ENCODE measurements around the gene AFF1.

Gene AFF1

GRCh38 chr4:87038837-87039615 lies 104.2 kb downstream of the AFF1 start:
- no peak for DNase-seq

DNA sequence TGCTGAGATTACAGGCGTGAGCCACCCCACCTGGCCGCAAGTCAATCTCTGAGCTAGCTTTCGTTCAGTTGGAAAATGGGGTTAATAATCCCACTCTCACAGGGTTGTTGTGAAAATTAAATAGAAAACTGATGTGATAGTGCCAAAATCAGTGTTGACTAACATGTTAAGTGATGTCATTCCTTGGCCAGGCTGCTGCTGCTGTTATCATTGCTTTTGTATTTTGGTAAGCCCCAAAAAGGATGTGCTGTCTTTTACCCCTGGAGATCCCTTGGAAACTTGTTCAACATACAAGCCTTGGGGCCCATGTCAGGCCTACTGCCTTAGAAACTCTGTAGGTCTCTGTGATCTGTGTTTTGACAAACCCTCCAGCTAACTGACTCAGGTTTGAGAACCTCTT lies 106.3 kb downstream of the AFF1 start:
- no peak for DNase-seq

- no peak for DNase-seq
These were observed 107.4 kb downstream of the AFF1 start for GRCh38 chr4:87042221-87042620.

- DNase-seq = no peak
These were observed 108.4 kb downstream of the AFF1 start for GRCh38 chr4:87042986-87043820.

DNA sequence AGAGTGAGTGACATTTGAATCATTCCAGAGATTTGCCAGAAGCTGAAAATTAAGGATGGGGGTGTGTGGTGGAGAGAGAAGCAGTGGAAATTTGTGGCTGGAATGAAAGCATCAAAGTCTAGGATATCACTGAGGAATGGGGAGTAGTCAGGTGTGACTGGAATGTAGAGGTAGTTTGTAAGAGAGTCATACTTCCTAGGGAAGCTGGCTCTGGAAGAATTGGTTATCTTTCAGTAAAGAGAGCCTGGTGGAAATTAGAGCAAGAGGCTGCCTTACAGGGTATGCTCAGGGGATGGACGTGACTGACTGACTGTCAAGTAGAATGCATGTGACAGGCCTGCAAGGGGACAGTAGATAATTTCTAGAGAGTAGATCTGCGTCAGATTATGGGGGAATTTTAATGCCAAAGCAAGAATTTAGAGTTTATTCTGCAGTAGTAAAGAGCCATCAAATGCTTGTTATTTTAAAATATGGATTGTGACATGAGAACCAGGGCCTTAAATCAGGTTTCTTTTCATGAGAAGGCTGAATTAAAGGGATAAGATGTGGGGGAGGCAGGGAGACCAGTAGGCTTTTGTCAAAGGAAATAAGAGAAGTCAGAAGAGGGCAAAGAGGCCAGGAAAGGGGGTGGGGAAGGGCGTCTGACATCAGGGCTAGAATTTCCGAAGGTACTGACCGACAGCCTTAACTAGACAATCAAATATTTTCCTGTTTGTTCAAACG lies 109.9 kb downstream of the AFF1 start:
- DNase-seq = no peak

DNA sequence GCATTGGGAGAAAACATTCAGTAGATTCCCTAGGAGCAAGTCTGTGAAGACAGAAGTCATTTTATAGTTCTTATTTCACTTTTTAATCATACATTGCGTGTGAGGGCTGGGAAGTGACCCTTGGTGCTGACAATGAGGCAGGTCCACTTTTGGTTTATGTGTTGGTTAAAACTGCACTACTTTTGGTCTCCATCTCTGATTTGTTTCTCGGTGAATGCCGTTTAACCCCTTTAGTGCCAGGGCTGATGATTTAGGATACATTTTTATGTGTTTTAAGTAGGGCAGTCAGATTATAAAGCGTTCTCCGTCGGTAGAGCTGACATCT lies 110.4 kb downstream of the AFF1 start:
- DNase-seq = no peak

- no peak for DNase-seq
These were observed 110.8 kb downstream of the AFF1 start for GRCh38 chr4:87045659-87046058.

DNA sequence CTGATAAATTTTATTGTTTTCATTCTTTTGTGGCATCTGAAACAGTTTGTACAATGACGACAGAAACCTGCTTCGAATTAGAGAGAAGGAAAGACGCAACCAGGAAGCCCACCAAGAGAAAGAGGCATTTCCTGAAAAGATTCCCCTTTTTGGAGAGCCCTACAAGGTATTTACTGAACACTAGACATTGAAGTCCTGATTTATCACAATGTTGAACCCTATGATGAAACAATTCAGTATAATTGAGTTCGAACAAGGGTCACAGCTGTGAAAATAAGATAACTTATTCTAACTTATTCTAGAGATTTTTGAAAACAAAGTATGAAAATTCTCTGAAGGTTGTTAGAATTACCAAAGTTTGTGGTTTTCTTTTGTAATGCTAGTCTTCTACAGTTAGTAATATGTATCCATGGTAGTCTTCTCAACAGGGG lies 111.3 kb downstream of the AFF1 start:
- no peak for DNase-seq

GRCh38 chr4:87047281-87047798 lies 112.5 kb downstream of the AFF1 start:
- DNase-seq = no peak

GRCh38 chr4:87049508-87049907 lies 114.7 kb downstream of the AFF1 start:
- no peak for DNase-seq

DNA sequence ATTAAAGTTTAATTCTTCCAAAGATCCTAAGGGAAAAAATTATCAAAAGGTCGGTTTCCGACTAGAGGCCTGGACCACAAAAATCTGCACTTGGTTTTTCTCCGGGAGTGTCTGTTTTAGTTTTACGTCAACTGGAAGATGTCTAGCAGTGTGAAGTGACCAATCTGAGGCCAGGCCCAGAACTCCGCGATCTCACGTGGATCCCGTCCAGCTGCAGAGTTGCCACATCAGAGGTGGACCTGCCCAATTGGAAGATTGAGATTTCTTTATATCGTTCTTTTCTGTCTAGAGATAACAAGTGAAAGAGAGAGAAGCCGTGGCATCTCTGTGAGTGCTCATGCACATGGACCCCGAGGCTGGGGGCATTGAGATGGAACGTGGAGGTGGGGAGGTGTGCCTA lies 115.8 kb downstream of the AFF1 start:
- no peak for DNase-seq

DNA sequence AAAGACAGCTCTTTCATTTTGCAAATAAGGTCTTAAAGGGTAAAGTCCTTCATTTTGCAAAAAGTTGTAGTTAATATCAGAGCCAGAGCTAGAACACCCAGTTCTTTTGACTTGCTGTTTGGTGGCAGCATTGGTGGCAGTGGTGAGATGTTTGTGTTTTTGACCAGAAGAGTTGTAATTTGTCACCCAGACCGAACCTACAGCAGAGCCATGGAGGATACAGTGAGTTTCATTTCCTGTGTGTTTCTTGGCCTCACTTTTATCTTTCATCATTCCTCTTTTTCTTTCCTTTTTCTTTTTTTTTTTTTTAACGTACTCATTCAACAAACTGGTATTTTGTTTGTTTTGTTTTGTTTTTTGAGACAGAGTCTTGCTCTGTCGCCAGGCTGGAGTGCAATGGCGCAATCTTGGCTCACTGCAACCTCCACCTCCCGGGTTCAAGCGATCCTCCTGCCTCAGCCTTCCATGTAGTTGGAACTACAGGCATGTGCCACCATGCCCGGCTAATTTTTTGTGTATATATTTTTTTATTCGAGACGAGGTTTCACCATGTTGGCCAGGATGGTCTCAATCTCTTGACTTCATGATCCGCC lies 116.4 kb downstream of the AFF1 start:
- no peak for DNase-seq

GRCh38 chr4:87052615-87053014 lies 117.8 kb downstream of the AFF1 start:
- no peak for DNase-seq

- no peak for DNase-seq
These were observed 118.4 kb downstream of the AFF1 start for GRCh38 chr4:87053176-87053658.

DNA sequence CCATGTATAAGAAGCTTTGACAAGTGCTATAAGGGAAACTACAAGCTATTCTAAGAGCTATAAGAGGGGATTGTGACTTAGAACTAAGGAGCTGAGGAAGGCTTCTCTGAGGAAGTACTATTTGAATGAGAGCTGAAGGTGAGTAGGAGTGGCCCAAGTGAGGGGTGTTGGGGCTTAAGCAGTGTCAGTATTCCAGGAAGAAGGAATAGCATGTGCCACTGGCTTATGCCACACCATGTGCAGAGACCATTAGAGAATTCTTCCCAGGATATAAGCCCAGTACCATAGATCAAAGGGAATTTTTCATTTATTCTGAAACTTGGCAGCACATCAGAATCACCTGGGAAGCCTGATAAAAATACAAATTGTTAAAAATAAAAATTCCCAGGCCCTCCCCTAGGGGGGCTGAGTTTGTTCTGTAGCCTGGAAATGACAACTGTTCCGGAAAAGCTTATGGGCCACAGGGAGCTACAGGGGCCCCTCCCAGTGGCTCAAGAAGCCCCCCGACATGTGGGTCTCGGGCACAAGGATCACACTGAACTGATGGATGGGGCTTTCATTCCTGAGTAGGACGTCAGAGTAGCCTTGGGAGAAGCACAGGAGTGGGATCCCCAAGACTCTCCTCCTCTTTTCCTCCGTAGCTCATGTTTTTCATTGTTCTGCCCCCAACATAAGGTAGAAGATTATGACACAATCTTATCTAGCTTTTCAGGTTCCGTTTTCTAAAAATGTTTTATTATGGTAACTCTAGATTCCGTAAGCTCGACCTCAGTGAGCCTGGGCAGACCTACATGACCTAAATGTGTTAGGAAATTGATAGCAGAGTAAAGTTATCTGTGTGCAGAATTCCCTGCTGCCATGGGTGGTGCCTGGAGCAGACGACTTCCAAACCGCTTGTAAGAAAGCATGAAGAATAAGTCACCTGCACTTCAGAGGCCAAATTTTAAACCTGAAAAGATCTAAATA lies 119.3 kb downstream of the AFF1 start:
- no peak for DNase-seq

DNA sequence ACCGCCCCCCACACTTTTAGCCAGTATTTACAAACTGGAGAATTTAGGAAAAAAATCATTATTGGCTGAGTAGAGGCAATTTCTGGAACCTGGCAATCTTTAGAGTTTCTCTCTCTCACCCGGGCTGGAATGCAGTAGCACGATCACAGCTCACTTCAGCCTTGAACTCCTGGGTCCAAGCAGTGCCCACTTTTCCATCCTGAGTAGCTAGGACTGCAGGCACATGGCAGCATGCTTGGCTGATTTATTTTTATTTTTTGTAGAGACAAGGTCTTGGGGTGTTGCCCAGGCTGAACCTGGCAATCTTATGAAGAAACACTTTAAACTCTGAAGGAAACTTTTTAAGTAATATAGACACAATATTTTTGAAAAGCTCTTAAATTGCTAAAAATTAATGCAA lies 120.1 kb downstream of the AFF1 start:
- no peak for DNase-seq

DNA sequence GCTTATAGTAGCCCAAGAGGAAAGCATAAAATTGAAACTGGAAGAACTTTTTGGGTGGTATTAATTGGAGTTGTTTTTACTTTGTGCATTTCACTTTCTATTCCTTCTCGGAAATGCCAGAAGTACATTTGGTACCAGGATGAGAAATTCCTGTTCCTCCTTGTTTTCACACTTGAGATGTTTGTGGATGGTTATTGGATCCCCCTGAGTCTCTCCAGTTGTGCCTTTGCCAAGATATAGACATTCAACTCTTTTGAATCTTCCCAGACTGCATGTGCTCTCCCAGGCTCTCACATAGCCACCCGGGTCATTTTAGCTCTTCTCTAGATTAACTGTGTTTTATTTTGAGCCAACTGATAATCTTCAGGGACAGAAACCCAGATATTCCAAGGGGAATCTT lies 120.5 kb downstream of the AFF1 start:
- no peak for DNase-seq

- no peak for DNase-seq
These were observed 122.1 kb downstream of the AFF1 start for GRCh38 chr4:87056881-87057280.

- no peak for DNase-seq
These were observed 123.1 kb downstream of the AFF1 start for GRCh38 chr4:87057835-87058355.

GRCh38 chr4:87058356-87059073 lies 123.7 kb downstream of the AFF1 start:
- DNase-seq = no peak
